HT-29 (cell line): ENCODE measurements around the gene GDF15. TPM values are rescaled to one million over a fixed set of nuclear protein-coding genes. Genes with fewer than 3 reads are reported as not detected.
A peak's percentile ranks its signal among the peaks of the same experiment; 100 is the strongest.

Source experiments
- DNase-seq: peaks from one replicate; pipeline ENCODE4 v3.0.0-alpha.2; 2015; ENCODE audit warnings: low spot score
- small RNA-seq: library from RNA; depleted of rRNA; stranded (forward); fragments of <200 nt; gene quantifications from one replicate; pipeline ENCODE3, GENCODE V24; 2014
- total RNA-seq: library from RNA; depleted of rRNA; stranded (reverse); fragments of >200 nt; shearing (Covaris generic); gene quantifications from 2 replicates; pipeline ENCODE4 v1.2.3, GENCODE V29; 2014; rRNA removed

Gene GDF15
- total RNA-seq, 1 experiment from 2014 or later = 584 TPM

GRCh38 chr19:18430417-18431144 is 44.6 kb downstream of the GDF15 start:
- DNase-seq = no peak

- no peak for DNase-seq
Measured at GRCh38 chr19:18431351-18432197, 45.6 kb downstream of the GDF15 start.

- DNase-seq = no peak
Measured at GRCh38 chr19:18432275-18433014, 46.5 kb downstream of the GDF15 start.

GRCh38 chr19:18433015-18433691 is 47.2 kb downstream of the GDF15 start:
- DNase-seq = no peak

- DNase-seq = no peak
Measured at GRCh38 chr19:18433735-18434398, 47.9 kb downstream of the GDF15 start.

GRCh38 chr19:18434411-18435175 is 48.6 kb downstream of the GDF15 start:
- DNase-seq = no peak

GRCh38 chr19:18435178-18435841 is 49.4 kb downstream of the GDF15 start:
- no peak for DNase-seq

- no peak for DNase-seq
Measured at GRCh38 chr19:18435842-18436670, 50.1 kb downstream of the GDF15 start.

- peak; percentile 27 for DNase-seq
Measured at GRCh38 chr19:18436671-18437490, 50.9 kb downstream of the GDF15 start.

- no peak for DNase-seq
Measured at GRCh38 chr19:18437491-18438330, 51.8 kb downstream of the GDF15 start, which contains the start of gene ISYNA1. ISYNA1 (minus strand) TSS chr19:18438133; CDS start chr19:18437979, 154 bp downstream.

GRCh38 chr19:18438331-18439024 is 52.5 kb downstream of the GDF15 start:
- no peak for DNase-seq

Small RNA genes lying within 50 kb of the gene (small RNA-seq; reads per million reads assigned to genes)
- not detected for gene MIR3189

Other genes with a start within 250 kb of the GDF15 start
- 26.4 and 37.7 TPM in 2 replicates for gene PIK3R2, start 233.0 kb upstream of the GDF15 start, total RNA-seq
- 58.9 and 74.6 TPM in 2 replicates for gene IFI30, start 212.3 kb upstream of the GDF15 start, total RNA-seq
- 42.3 and 54.3 TPM in 2 replicates for gene MPV17L2, start 192.9 kb upstream of the GDF15 start, total RNA-seq
- 1.2 and 2.7 TPM in 2 replicates for gene RAB3A, start 182.1 kb upstream of the GDF15 start, total RNA-seq
- 3.4 TPM in 1 of 2 replicates, not detected in the other for gene PDE4C, start 159.7 kb upstream of the GDF15 start, total RNA-seq
- 0.71 and 1.1 TPM in 2 replicates for gene IQCN, start 111.7 kb upstream of the GDF15 start, total RNA-seq
- gene JUND, start 104.5 kb upstream of the GDF15 start, total RNA-seq = 379 and 438 TPM in 2 replicates
- gene LSM4, start 63.1 kb upstream of the GDF15 start, total RNA-seq = 733 and 750 TPM in 2 replicates
- gene PGPEP1, start 45.6 kb upstream of the GDF15 start, total RNA-seq = 13.6 and 18.9 TPM in 2 replicates
- not detected in 2 replicates for gene LRRC25, start 11.5 kb downstream of the GDF15 start, total RNA-seq
- gene SSBP4, start 33.2 kb downstream of the GDF15 start, total RNA-seq = 78.0 and 87.1 TPM in 2 replicates
- gene ISYNA1, start 52.0 kb downstream of the GDF15 start, total RNA-seq = 5.3 and 14.9 TPM in 2 replicates
- 16.0 and 20.7 TPM in 2 replicates for gene ELL, start 135.9 kb downstream of the GDF15 start, total RNA-seq
- gene FKBP8, start 157.4 kb downstream of the GDF15 start, total RNA-seq = 257 and 277 TPM in 2 replicates
- 109 and 126 TPM in 2 replicates for gene KXD1, start 171.7 kb downstream of the GDF15 start, total RNA-seq
- gene UBA52, start 185.7 kb downstream of the GDF15 start, total RNA-seq = 660 TPM in 2 replicates
- 125 and 132 TPM in 2 replicates for gene REX1BD, start 202.6 kb downstream of the GDF15 start, total RNA-seq
- gene CRLF1, start 220.6 kb downstream of the GDF15 start, total RNA-seq = 0.16 TPM in 1 of 2 replicates, not detected in the other
- gene TMEM59L, start 226.7 kb downstream of the GDF15 start, total RNA-seq = 0.10 TPM in 1 of 2 replicates, not detected in the other